ENCODE results near the gene PBXIP1. TPM values are rescaled to one million over a fixed set of nuclear protein-coding genes. Genes with fewer than 3 reads are reported as not detected.
"Not testable (repeated sequence)": the region's sequence is repeated elsewhere in the genome, so short reads cannot be mapped to it uniquely, and the experiment has no call there.

The PBXIP1 gene
- polyA plus RNA-seq, 1 donor (not counting 4 experiments of a cell fraction or from before 2014, with no cell fraction given), result 15.6 TPM

DNA sequence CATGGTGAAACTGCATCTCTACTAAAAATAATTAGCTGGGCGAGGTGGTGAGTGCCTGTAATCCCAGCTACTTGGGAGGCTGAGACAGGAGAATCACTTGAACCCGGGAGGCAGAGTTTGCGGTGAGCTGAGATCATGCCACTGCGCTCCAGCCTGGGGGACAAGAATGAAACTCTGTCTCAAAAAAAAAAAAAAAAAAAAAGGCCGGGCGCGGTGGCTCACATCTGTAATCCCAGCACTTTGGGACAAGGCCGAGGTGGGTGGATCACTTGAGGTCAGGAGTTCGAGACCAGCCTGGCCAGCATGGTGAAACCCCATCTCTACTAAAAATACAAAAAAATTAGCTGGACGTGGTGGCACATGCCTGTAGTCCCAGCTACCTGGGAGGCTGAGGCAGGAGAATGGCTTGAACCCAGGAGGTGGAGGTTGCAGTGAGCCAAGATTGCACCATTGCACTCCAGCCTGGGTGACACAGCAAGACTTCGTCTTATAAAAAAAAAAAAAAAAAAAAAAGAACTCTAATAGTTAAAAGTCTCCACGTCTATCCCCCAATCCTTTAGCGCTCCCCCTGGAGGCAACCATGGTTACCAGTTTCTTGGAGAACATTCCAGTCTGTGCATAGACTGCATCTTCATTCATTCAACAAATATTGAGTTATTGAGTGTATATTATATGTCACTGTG, 39.5 kb upstream of the PBXIP1 start:
- H3K9ac ChIP-seq (ENCODE audit: control insufficient read depth, extremely low read depth, insufficient read depth, low read length); DNase-seq (ENCODE audit: low read depth, low spot score); H3K79me2 ChIP-seq (ENCODE audit: control insufficient read depth, insufficient read depth, low read length); H4K20me1 ChIP-seq (ENCODE audit: control insufficient read depth, extremely low read depth, insufficient read depth, low read length); H3K4me2 ChIP-seq (ENCODE audit: control insufficient read depth, extremely low read depth, insufficient read depth, low read depth, low read length); H3K36me3 ChIP-seq (ENCODE audit: control insufficient read depth in 2 of 2, extremely low read depth in 1 of 2, insufficient read depth in 2 of 2, low read length in 2 of 2); H3K27ac ChIP-seq (ENCODE audit: control insufficient read depth, insufficient read depth, low read length); H3K9me1 ChIP-seq (ENCODE audit: control insufficient read depth, extremely low read depth, insufficient read depth, low read length); H3K9me3 ChIP-seq (ENCODE audit: control insufficient read depth, low read depth, low read length); FAIRE-seq; dilution Hi-C loops (cut with MboI; ENCODE audit: extremely low pct_ligation_motif_present, low sequenced_read_pairs); H2AFZ ChIP-seq (ENCODE audit: control insufficient read depth, low read length); H3K27me3 ChIP-seq (ENCODE audit: control insufficient read depth, extremely low read depth, insufficient read depth, low read length); H3K4me3 ChIP-seq (ENCODE audit: control insufficient read depth in 2 of 3, extremely low read depth in 1 of 3, insufficient read depth in 2 of 3, low read depth in 1 of 3, low read length in 3 of 3): not testable (repeated sequence)
- peaks cover 14% of the 10 kb centered on the region for H3K4me1 ChIP-seq (ENCODE audit: control insufficient read depth, extremely low read depth, insufficient read depth, low read length)
- TF ChIP-seq, protein P1, sequence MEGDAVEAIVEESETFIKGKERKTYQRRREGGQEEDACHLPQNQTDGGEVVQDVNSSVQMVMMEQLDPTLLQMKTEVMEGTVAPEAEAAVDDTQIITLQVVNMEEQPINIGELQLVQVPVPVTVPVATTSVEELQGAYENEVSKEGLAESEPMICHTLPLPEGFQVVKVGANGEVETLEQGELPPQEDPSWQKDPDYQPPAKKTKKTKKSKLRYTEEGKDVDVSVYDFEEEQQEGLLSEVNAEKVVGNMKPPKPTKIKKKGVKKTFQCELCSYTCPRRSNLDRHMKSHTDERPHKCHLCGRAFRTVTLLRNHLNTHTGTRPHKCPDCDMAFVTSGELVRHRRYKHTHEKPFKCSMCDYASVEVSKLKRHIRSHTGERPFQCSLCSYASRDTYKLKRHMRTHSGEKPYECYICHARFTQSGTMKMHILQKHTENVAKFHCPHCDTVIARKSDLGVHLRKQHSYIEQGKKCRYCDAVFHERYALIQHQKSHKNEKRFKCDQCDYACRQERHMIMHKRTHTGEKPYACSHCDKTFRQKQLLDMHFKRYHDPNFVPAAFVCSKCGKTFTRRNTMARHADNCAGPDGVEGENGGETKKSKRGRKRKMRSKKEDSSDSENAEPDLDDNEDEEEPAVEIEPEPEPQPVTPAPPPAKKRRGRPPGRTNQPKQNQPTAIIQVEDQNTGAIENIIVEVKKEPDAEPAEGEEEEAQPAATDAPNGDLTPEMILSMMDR (optimal IDR thresholded peaks at IDR 0.05 in 1 of 3, IDR thresholded peaks at IDR 0.05 in 1 of 3, conservative IDR thresholded peaks at IDR 0.05 in 1 of 3; ENCODE audit: extremely low read depth in 1 of 3, insufficient read depth in 2 of 3, low read length in 3 of 3), result peak in 2 of 3 experiments; percentile 34 to 47

DNA sequence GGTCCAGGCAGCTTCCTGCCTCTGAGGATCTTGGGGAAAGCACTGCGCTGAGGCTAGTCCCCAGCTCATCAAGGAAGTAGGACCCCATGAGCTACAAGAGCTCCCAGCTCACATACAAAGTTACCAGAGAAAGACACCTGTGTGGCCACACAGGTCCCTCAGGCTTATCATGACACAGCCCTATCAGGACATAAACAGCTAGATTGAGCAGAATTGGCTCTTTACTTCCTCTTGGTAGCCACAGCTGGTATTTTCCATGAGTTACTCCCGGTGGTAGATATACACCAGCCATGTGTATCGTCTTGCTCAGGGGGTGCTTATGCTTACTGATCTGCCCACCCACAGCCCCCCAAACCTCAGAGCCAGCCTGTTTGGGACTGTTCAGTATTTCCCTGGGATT, 38.7 kb upstream of the PBXIP1 start:
- H3K79me2 ChIP-seq (ENCODE audit: control insufficient read depth, insufficient read depth, low read length), result peaks cover 3% of the 10 kb centered on the region
- DNase-seq (ENCODE audit: low read depth, low spot score) (no peak), FAIRE-seq (no peak)
- dilution Hi-C loops (cut with MboI; ENCODE audit: extremely low pct_ligation_motif_present, low sequenced_read_pairs), result no loop called here
- H3K9me3 ChIP-seq (ENCODE audit: control insufficient read depth, low read depth, low read length), result no peaks in the 10 kb centered on the region
- H3K4me1 ChIP-seq (ENCODE audit: control insufficient read depth, extremely low read depth, insufficient read depth, low read length), result peaks cover 6% of the 10 kb centered on the region
- no peak overlapping the region for H3K27ac ChIP-seq (ENCODE audit: control insufficient read depth, insufficient read depth, low read length)
- TF ChIP-seq EZH2 (IDR thresholded peaks at IDR 0.05; ENCODE audit: low read length), result no peak
- TF ChIP-seq, protein P1 (optimal IDR thresholded peaks at IDR 0.05 in 1 of 3, IDR thresholded peaks at IDR 0.05 in 1 of 3, conservative IDR thresholded peaks at IDR 0.05 in 1 of 3; ENCODE audit: extremely low read depth in 1 of 3, insufficient read depth in 2 of 3, low read length in 3 of 3), result no peak
- no peaks in the 10 kb centered on the region for H4K20me1 ChIP-seq (ENCODE audit: control insufficient read depth, extremely low read depth, insufficient read depth, low read length)
- no peaks in the 10 kb centered on the region for H3K27me3 ChIP-seq (ENCODE audit: control insufficient read depth, extremely low read depth, insufficient read depth, low read length)
- no peak overlapping the region for H3K9ac ChIP-seq (ENCODE audit: control insufficient read depth, extremely low read depth, insufficient read depth, low read length)
- H2AFZ ChIP-seq (ENCODE audit: control insufficient read depth, low read length), result no peak overlapping the region
- no peak overlapping the region for H3K4me3 ChIP-seq (ENCODE audit: control insufficient read depth in 2 of 3, extremely low read depth in 1 of 3, insufficient read depth in 2 of 3, low read depth in 1 of 3, low read length in 3 of 3)
- peaks cover 4 to 9% of the 10 kb centered on the region in 2 experiments for H3K36me3 ChIP-seq (ENCODE audit: control insufficient read depth in 2 of 2, extremely low read depth in 1 of 2, insufficient read depth in 2 of 2, low read length in 2 of 2)
- no peaks in the 10 kb centered on the region for H3K9me1 ChIP-seq (ENCODE audit: control insufficient read depth, extremely low read depth, insufficient read depth, low read length)
- no peak overlapping the region for H3K4me2 ChIP-seq (ENCODE audit: control insufficient read depth, extremely low read depth, insufficient read depth, low read depth, low read length)
